Stimulated activated CD4-positive, alpha-beta T cell treated with anti-CD3 and anti-CD28 coated beads, Interleukin-4, amount 100 ng/mL, for 24 hours (primary cell): ENCODE data around the gene KRTAP12-3.
"Not testable (repeated sequence)": the region's sequence is repeated elsewhere in the genome, so short reads cannot be mapped to it uniquely, and the experiment has no call there.

Source experiments
- DNase-seq: peaks from one replicate; pipeline ENCODE4 v3.0.0-alpha.2; 2020

KRTAP12-3 gene

GRCh38 chr21:44686843-44687561 is 29.3 kb downstream of the KRTAP12-3 start:
- DNase-seq, result no peak

DNA sequence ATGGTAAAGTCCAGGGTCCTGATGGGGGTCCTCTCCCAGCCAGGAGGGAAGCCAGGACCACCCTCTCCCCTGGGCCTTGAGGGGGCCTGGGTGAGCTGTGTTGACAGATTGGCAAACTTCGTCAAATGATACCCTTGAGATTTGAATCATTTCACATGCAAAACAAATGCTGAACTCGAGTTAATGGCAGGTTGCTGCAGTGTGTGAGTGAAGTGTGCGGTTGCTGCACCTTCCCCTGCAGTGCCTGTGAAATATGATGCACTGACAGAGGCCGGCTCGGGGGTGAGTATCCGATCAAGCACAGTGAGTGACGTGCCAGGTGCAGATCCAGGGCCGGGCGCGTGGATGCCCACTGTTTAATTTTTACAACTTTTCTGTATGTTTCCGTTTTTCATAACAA is 29.9 kb downstream of the KRTAP12-3 start:
- DNase-seq, result no peak

DNA sequence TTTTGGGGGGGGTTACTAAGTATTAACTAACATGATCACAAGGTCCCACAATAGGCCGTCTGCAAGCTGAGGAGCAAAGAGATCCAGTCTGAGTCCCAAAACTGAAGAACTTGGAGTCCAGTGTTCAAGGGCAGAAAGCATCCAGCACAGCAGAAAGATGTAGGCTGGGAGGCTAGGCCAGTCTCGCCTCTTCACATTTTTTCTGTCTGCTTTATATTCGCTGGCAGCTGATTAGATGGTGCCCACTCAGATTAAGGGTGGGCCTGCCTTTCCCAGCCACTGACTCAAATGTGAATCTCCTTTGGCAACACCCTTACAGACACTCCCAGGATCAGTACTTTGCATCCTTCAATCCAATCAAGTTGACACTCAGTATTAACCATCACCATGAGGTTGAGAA is 32.0 kb downstream of the KRTAP12-3 start:
- DNase-seq, result not testable (repeated sequence)

GRCh38 chr21:44691686-44692085 is 34.0 kb downstream of the KRTAP12-3 start:
- DNase-seq, result no peak

GRCh38 chr21:44692798-44693512 is 35.2 kb downstream of the KRTAP12-3 start:
- no peak for DNase-seq

- DNase-seq, result no peak
Measured at GRCh38 chr21:44694776-44695175, 37.0 kb downstream of the KRTAP12-3 start.

- no peak for DNase-seq
Measured at GRCh38 chr21:44695184-44695583, 37.5 kb downstream of the KRTAP12-3 start.

DNA sequence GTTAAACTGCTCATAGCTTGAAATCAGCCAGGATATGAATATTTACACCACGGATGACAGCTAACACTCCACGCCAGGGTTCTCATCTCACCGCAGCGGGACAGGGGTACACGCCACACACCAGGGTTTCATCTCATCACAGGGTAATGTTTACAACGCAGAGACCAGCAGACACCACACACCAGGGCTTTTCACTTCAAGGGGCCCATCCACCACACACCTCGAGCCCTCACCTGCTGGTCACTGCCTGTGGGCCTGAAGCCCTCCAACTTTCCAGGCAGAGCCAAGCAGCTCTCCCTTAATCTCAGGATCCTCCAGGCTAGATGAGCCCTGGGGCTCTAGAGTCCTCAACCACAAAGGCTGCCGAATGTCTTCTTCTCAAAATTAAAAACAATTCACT is 37.9 kb downstream of the KRTAP12-3 start:
- no peak for DNase-seq

- no peak for DNase-seq
Measured at GRCh38 chr21:44696572-44696971, 38.8 kb downstream of the KRTAP12-3 start.

- DNase-seq, result not testable (repeated sequence)
Measured at GRCh38 chr21:44697172-44697810, 39.6 kb downstream of the KRTAP12-3 start, which contains the start of gene KRTAP10-12. KRTAP10-12 (plus strand) TSS chr21:44697172; CDS start chr21:44697202, 30 bp downstream.

DNA sequence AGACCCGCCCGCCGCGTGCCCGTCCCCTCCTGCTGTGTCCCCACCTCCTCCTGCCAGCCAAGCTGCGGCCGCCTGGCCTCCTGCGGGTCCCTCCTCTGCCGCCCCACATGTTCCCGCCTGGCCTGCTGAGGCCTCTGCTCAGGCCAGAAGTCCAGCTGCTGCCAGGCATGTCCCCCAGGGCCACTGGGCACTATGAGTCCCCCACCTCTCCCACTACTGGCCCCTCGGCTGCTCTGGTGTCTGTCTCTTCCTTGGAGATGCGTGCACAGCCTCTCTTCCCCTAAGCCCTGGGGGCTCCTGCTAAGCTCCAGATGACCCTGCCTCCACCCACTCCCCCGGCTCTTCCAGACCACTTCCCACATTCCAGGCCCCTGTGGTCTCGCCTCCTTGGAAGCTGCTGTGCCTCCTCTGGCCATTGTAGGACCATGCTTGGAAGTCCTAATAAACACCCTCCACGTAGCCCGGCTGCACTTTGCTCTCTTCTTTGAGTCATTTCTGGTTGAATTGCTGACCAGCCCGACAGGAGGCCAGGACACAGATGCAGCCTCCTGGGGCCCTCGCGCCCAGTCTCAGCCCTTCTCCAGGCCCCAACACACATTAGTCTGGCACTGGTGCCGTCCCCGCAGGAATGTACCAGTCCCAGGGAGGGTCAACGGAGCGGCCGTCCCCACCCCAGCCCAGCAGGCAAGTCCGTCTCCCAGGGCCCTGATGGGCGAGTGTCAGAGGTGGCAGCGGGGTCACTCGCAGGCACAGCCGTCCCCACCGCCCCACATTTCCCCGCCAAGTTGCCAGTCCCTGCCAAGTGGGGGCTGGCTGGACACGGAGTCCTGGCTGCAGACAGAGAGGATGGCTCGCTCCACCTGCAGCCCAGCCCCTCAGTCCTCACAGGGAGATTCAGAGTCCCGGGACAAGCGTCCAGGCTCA is 40.3 kb downstream of the KRTAP12-3 start:
- no peak for DNase-seq

GRCh38 chr21:44699502-44700001 is 41.8 kb downstream of the KRTAP12-3 start:
- no peak for DNase-seq

DNA sequence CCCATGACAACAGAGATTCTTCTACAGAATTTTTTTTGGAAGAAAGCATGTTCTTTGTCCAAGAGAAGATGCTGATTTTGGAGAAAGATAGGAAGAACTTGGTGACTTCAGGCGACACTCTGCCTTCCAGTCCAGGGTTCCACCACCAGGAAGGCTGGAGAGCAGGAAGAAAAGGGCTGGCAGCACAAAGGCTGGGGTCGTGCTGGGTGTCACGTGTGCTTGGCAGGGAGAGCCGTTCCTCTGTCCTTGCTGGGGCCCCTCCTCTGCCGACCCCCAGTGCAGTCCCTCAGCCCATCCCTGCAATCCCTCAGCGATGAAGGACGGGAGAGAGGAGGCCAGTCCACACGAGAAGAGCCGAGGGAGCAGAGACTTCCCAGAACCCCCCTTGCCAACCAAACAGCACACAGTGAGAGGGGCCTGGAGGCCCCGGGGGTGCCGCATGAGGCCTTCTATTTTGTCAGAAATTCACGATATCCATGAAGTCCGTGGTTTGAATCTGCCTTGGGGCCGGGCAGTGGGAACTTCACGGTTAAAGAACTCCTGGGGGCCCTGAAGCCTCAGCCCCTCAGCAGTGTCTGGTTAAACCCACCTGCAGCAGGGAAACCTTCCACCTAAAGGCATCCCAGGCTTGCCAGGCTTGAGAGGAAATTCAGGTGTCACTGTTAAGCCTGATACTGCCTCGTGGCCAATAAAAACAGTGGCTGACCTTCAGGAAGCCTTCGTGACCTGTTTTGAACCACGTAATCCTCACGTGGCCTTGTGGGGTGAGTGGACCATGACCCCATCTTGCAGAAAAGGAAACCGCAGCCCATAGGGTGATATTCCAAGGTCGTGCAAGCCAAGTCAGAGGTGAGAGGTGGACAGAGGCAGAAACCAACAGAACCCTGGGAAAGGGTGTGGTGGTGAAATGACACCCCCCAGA is 42.6 kb downstream of the KRTAP12-3 start:
- DNase-seq, result no peak

GRCh38 chr21:44701023-44701400 is 43.3 kb downstream of the KRTAP12-3 start:
- DNase-seq, result no peak

- DNase-seq, result no peak
Measured at GRCh38 chr21:44701541-44701940, 43.8 kb downstream of the KRTAP12-3 start.

GRCh38 chr21:44702111-44702972 is 44.6 kb downstream of the KRTAP12-3 start:
- no peak for DNase-seq

DNA sequence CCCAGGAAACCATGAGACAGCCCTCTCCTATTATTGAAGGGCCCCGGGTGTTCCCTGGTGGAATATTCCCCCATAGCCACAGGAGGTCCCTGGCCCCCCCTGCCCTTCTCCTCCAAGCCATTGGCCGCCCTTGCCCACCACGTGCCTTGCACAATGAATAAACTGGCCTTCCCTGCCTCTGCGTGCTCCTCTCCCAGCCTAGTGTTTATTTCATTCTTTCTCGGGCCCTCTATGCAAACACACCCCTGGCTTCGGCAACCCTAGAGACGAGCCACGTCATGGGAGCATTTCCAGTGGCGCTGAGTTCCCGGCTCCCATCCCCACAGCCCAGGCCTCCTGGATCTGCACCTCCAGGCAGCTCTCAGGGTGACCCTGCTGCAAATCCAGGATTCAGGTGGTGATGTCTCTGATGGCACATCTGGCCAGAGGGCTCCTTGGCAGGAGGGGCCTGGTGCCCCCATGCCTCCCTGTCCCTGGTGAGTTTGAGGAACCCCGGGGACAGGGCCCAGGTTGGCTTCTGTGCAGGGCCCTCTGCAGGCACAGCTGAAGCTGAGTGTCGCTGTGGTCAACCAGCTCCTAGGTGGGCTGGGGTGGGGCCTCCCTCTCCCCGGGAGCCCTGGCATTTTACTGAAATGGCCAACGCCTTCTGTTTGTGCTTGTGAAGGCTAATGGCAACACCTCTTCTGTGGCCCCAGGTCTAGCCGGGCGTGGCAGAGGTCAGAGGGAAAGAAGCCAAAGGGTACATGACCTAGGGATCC is 45.4 kb downstream of the KRTAP12-3 start:
- DNase-seq, result no peak

GRCh38 chr21:44703731-44704635 is 46.3 kb downstream of the KRTAP12-3 start:
- DNase-seq, result no peak

DNA sequence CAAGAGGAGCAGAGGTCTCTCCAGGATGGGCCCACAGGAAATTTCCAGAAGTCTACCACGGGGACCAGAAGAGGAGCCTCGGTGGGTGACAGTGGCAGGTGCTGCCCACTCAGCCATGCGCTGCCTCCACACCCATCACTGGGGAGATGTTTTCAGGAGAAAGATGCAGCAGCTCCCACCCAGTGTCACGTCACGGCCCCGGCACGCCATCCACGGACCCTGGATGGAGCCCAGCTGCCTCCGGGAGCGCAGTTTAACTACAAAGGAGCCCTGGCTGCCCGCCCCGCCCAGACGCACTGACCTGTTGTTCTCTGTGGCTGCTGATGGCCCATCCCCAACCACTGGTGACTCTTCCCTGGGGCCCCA is 46.9 kb downstream of the KRTAP12-3 start:
- no peak for DNase-seq
